Ishikawa (cell line): Measurements from ENCODE around the gene ARID1B.

Experiments
- CREB1 ChIP-seq: IDR thresholded peaks from 2 replicates; pipeline ENCODE4 v1.6.1; 2012; ENCODE audit warnings: low read depth
- NFIC ChIP-seq: IDR thresholded peaks from 2 replicates; pipeline ENCODE4 v1.6.1; 2012

DNA sequence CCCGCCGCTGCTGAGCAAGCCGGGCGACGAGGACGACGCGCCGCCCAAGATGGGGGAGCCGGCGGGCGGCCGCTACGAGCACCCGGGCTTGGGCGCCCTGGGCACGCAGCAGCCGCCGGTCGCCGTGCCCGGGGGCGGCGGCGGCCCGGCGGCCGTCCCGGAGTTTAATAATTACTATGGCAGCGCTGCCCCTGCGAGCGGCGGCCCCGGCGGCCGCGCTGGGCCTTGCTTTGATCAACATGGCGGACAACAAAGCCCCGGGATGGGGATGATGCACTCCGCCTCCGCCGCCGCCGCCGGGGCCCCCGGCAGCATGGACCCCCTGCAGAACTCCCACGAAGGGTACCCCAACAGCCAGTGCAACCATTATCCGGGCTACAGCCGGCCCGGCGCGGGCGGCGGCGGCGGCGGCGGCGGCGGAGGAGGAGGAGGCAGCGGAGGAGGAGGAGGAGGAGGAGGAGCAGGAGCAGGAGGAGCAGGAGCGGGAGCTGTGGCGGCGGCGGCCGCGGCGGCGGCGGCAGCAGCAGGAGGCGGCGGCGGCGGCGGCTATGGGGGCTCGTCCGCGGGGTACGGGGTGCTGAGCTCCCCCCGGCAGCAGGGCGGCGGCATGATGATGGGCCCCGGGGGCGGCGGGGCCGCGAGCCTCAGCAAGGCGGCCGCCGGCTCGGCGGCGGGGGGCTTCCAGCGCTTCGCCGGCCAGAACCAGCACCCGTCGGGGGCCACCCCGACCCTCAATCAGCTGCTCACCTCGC is 1.5 kb downstream of the ARID1B start:
- no peak for TF ChIP-seq NFIC
- TF ChIP-seq CREB1, result no peak
